ENCODE data around the gene PLA2G6. TPM values are rescaled to one million over a fixed set of nuclear protein-coding genes. Genes with fewer than 3 reads are reported as not detected.
"Not testable (repeated sequence)": the region's sequence is repeated elsewhere in the genome, so short reads cannot be mapped to it uniquely, and the experiment has no call there.

Gene PLA2G6
- total RNA-seq, 1 experiment from 2014 or later = 18.7 TPM

- H3K9me3 ChIP-seq = no peaks in the 10 kb centered on the region
- H3K4me3 ChIP-seq (ENCODE audit: low read depth, low read length) = no peak overlapping the region
- intact Hi-C loops (cut with micrococcal nuclease; ENCODE audit: unreplicated experiment) = no loop called here
- no peaks in the 10 kb centered on the region for H3K27me3 ChIP-seq (replicated peaks; ENCODE audit: control insufficient read depth, insufficient read depth, low read length)
- ChIA-PET CTCF (no interaction called here), POLR2A (no interaction called here)
- Mint-ChIP-seq H3K27me3 (ENCODE audit: insufficient read depth, unreplicated experiment) (no peaks in the 10 kb centered on the region), H3K27ac (ENCODE audit: unreplicated experiment) (no peak overlapping the region), H3K4me3 (ENCODE audit: unreplicated experiment) (no peak overlapping the region), H3K36me3 (ENCODE audit: insufficient read depth, unreplicated experiment) (peaks cover 8% of the 10 kb centered on the region), H3K9me3 (ENCODE audit: unreplicated experiment) (no peaks in the 10 kb centered on the region), H3K4me1 (ENCODE audit: low read depth, unreplicated experiment) (peaks cover 6% of the 10 kb centered on the region)
- no peaks in the 10 kb centered on the region for H3K36me3 ChIP-seq (ENCODE audit: control insufficient read depth, insufficient read depth, low read length)
- no peak for DNase-seq
- no TSS peak for BruUV-seq (replicated peaks)
- TF ChIP-seq CTCF (IDR thresholded peaks at IDR 0.05; ENCODE audit: insufficient read depth in 1 of 2, low read depth in 1 of 2, low read length in 1 of 2, severe bottlenecking in 1 of 2, unreplicated experiment in 1 of 2) = no peak
- H3K4me1 ChIP-seq = peaks cover 3% of the 10 kb centered on the region; the same call in 1 of the 2 replicates
Measured at GRCh38 chr22:38080474-38080849, 101.2 kb downstream of the PLA2G6 start.

- no peaks in the 10 kb centered on the region for H3K27me3 ChIP-seq (replicated peaks; ENCODE audit: control insufficient read depth, insufficient read depth, low read length)
- POLR2A ChIA-PET = no interaction called here
- intact Hi-C loops (cut with micrococcal nuclease; ENCODE audit: unreplicated experiment) = no loop called here
- H3K4me3 ChIP-seq (ENCODE audit: low read depth, low read length) = no peak overlapping the region
- no peak overlapping the region for H3K4me3 Mint-ChIP-seq (ENCODE audit: unreplicated experiment)
- no TSS peak for BruUV-seq (replicated peaks)
- no peaks in the 10 kb centered on the region for H3K36me3 ChIP-seq (ENCODE audit: control insufficient read depth, insufficient read depth, low read length)
- H3K4me1 ChIP-seq = peaks cover 3% of the 10 kb centered on the region; the same call in 1 of the 2 replicates
- CTCF ChIA-PET = no interaction called here
- no peaks in the 10 kb centered on the region for H3K27me3 Mint-ChIP-seq (ENCODE audit: insufficient read depth, unreplicated experiment)
- peaks cover 6% of the 10 kb centered on the region for H3K36me3 Mint-ChIP-seq (ENCODE audit: insufficient read depth, unreplicated experiment)
- H3K9me3 Mint-ChIP-seq (ENCODE audit: unreplicated experiment) = no peaks in the 10 kb centered on the region
- no peak for DNase-seq
- no peak overlapping the region for H3K27ac Mint-ChIP-seq (ENCODE audit: unreplicated experiment)
- TF ChIP-seq CTCF (IDR thresholded peaks at IDR 0.05; ENCODE audit: insufficient read depth in 1 of 2, low read depth in 1 of 2, low read length in 1 of 2, severe bottlenecking in 1 of 2, unreplicated experiment in 1 of 2) = no peak
- no peaks in the 10 kb centered on the region for H3K9me3 ChIP-seq
- peaks cover 4% of the 10 kb centered on the region for H3K4me1 Mint-ChIP-seq (ENCODE audit: low read depth, unreplicated experiment)
Measured at GRCh38 chr22:38079804-38080203, 101.8 kb downstream of the PLA2G6 start.

GRCh38 chr22:38079208-38079607 is 102.4 kb downstream of the PLA2G6 start:
- CTCF ChIA-PET = interaction anchor here (0.8 kb wide), 1 partner anchor 25 kb away, joined by 6 read pairs; no protein-coding TSS in a partner anchor
- DNase-seq; intact Hi-C loops (cut with micrococcal nuclease; ENCODE audit: unreplicated experiment); BruUV-seq (replicated peaks); H3K4me1 ChIP-seq; H3K4me1 Mint-ChIP-seq (ENCODE audit: low read depth, unreplicated experiment); H3K27me3 ChIP-seq (replicated peaks; ENCODE audit: control insufficient read depth, insufficient read depth, low read length); POLR2A ChIA-PET; H3K9me3 Mint-ChIP-seq (ENCODE audit: unreplicated experiment); H3K9me3 ChIP-seq; H3K4me3 ChIP-seq (ENCODE audit: low read depth, low read length); H3K27me3 Mint-ChIP-seq (ENCODE audit: insufficient read depth, unreplicated experiment); H3K36me3 ChIP-seq (ENCODE audit: control insufficient read depth, insufficient read depth, low read length); H3K4me3 Mint-ChIP-seq (ENCODE audit: unreplicated experiment); H3K27ac Mint-ChIP-seq (ENCODE audit: unreplicated experiment); H3K36me3 Mint-ChIP-seq (ENCODE audit: insufficient read depth, unreplicated experiment): not testable (repeated sequence)

Measured in Caco-2 (cell line).